Measurements from ENCODE around the gene NAALAD2. TPM values are rescaled to one million over a fixed set of nuclear protein-coding genes. Genes with fewer than 3 reads are reported as not detected.

Gene NAALAD2
- not detected in 5 replicates for total RNA-seq (2022; extraction: Qiagen RNA extraction)

DNA sequence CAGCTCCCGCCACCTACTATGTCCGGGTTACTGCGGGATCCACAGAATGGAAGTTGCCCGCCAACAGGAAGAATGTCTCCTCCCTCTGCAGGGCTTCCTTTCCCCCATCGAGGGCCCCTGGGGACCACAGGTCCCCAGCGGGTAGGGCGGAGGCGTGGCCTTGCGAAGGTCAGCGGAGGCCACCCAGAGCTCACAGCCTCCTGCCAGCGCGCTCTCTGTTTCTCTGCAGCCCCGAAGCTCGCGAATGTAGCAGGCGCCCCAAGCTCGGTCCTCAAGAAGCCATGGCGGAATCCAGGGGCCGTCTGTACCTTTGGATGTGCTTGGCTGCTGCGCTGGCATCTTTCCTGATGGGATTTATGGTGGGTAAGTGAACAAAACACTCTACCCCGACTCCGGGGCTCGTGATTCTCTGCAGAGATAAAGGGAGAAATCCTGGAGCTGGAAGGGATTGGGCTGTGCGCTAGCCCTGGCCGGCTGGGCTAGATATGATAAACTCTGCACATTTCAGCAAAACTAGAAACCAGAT lies at the start of gene NAALAD2:
Gene NAALAD2 (plus strand): TSS at position 186 of the 526 bp plus-strand sequence. CDS start 96 bp downstream, at position 282.

DNA sequence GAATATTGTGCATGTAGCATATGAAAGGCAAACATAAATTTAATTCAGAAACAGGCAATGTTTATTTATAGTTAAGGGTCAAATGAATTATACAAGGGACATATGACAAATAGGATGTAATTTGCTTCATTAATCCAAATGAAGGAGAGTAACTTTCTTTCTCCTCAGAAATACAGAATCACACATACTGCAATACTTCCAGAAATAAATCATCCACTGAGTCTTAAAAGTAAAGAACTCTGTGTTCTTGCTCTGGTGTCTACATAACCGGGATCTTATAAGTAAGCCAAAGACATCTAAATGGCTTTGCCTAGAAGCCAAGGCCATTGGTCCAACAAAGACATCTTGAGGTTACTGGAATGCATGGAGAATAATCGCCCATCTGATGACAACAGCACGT lies 48.8 kb upstream of the NAALAD2 start, which contains the start of gene UBTFL1:
Gene UBTFL1 (plus strand): TSS at position 301 of the 400 bp plus-strand sequence. CDS start 0 bp downstream, at position 301.

DNA sequence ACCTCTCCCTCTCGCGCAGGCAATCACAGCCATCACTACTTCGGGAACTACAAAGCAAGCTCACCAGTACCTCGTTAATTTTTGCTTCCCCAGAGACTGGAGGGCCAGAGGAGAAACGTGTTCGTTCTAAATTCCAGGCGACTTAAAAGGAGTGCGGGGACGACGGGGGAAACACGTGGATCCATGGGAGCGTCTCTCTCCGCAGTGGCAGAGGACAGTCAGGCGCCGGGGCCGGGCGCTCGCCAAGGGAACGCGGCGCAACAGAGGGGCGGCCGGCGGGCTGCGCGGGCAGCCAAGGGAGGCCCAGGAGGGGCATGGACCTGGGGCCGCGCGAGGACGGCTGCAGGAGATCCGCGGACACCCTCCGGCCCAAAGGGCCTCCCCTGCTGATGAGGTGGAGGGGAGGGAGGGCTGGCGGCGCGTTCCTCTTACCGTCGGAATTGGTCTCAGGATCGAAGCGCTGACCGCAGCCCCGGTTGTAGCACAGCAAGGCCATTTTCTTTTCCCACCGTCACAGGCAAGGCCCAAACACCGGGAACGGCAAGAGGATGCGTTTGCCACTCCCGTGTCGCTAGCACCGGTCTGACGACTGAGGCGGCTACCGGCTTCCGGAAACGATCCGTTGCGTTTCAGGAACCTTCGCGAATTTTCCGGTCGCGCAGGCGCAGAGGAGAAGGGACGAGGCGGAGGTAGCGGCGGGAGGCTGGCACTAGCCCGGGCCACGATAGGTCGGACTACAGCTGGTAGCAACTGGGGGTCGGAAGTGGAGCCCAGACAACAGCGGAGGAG lies 88.2 kb downstream of the NAALAD2 start, which contains the start of gene CHORDC1:
Gene CHORDC1 (minus strand): TSS at position 591 of the 789 bp plus-strand sequence. CDS start 95 bp downstream, at position 496.

Other genes with a start within 250 kb of the NAALAD2 start
- 0.11 to 0.69 TPM (median 0.28 TPM) in 5 replicates for gene TRIM49D1, start 212.4 kb upstream of the NAALAD2 start, total RNA-seq (2022; extraction: Qiagen RNA extraction)
- 0.16 to 0.72 TPM (median 0.34 TPM) in 5 replicates for gene TRIM49D2, start 210.6 kb upstream of the NAALAD2 start, total RNA-seq (2022; extraction: Qiagen RNA extraction)
- not detected in 5 replicates for gene TRIM64, start 168.6 kb upstream of the NAALAD2 start, total RNA-seq (2022; extraction: Qiagen RNA extraction)
- gene TRIM49C, start 103.6 kb upstream of the NAALAD2 start, total RNA-seq (2022; extraction: Qiagen RNA extraction), result 0.05 to 0.07 TPM in 2 of 5 replicates, not detected in the others
- gene UBTFL1, start 48.7 kb upstream of the NAALAD2 start, total RNA-seq (2022; extraction: Qiagen RNA extraction), result not detected in 5 replicates
- gene CHORDC1, start 88.4 kb downstream of the NAALAD2 start, total RNA-seq (2022; extraction: Qiagen RNA extraction), result 66.0 to 87.6 TPM (median 80.4 TPM) in 5 replicates

All from A549 treated with dexamethasone at 1 μM for 4 hours (cell line).